Measurements from ENCODE around the gene TCAIM.

TCAIM gene, protein sequence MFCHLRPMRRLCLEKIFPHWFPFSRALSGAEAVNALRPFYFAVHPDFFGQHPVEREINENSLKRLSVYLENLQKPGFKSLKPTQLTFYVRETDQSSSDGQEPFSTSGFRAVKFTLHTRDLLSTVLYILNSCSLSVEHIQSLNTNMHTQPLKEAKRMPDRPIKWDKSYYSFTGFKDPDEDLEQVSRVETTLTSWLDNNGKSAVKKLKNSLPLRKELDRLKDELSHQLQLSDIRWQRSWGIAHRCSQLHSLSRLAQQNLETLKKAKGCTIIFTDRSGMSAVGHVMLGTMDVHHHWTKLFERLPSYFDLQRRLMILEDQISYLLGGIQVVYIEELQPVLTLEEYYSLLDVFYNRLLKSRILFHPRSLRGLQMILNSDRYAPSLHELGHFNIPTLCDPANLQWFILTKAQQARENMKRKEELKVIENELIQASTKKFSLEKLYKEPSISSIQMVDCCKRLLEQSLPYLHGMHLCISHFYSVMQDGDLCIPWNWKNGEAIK

GRCh38 chr3:44338010-44338827, at the start of gene TCAIM:
Gene TCAIM (plus strand): TSS chr3:44338766. CDS start chr3:44354783, 16,017 bp downstream.
- DNase-seq (ENCODE audit: extremely low read depth, low read depth): peak; percentile 94
- TF ChIP-seq, protein P1, sequence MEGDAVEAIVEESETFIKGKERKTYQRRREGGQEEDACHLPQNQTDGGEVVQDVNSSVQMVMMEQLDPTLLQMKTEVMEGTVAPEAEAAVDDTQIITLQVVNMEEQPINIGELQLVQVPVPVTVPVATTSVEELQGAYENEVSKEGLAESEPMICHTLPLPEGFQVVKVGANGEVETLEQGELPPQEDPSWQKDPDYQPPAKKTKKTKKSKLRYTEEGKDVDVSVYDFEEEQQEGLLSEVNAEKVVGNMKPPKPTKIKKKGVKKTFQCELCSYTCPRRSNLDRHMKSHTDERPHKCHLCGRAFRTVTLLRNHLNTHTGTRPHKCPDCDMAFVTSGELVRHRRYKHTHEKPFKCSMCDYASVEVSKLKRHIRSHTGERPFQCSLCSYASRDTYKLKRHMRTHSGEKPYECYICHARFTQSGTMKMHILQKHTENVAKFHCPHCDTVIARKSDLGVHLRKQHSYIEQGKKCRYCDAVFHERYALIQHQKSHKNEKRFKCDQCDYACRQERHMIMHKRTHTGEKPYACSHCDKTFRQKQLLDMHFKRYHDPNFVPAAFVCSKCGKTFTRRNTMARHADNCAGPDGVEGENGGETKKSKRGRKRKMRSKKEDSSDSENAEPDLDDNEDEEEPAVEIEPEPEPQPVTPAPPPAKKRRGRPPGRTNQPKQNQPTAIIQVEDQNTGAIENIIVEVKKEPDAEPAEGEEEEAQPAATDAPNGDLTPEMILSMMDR (IDR thresholded peaks at IDR 0.05; ENCODE audit: low read depth, low read length): no peak

GRCh38 chr3:44289882-44290462, 48.6 kb upstream of the TCAIM start:
- TF ChIP-seq, protein P1 (IDR thresholded peaks at IDR 0.05; ENCODE audit: low read depth, low read length): no peak
- no peak for DNase-seq (ENCODE audit: extremely low read depth, low read depth)

- DNase-seq (ENCODE audit: extremely low read depth, low read depth): no peak
- TF ChIP-seq, protein P1 (IDR thresholded peaks at IDR 0.05; ENCODE audit: low read depth, low read length): no peak
Measured at GRCh38 chr3:44292276-44292675, 46.3 kb upstream of the TCAIM start.

DNA sequence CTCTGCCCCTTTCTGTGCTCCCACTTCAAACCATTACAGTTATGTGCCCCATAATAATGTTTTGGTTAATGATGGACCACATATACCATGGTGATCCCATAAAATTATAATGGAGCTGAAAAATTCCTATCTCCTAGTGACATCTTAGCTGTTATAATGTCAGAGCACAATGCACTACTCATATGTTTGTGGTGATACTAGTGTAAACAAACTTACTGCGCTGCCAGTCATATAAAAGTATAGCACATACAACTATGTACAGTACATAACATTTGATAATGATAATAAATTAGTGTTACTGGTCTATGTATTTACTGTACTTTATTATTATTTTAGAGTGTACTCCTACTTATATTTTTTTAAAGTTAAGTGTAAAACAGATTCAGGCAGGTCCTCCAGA, 45.6 kb upstream of the TCAIM start:
- no peak for DNase-seq (ENCODE audit: extremely low read depth, low read depth)
- TF ChIP-seq, protein P1 (IDR thresholded peaks at IDR 0.05; ENCODE audit: low read depth, low read length): no peak

- DNase-seq (ENCODE audit: extremely low read depth, low read depth): no peak
- TF ChIP-seq, protein P1 (IDR thresholded peaks at IDR 0.05; ENCODE audit: low read depth, low read length): no peak
Measured at GRCh38 chr3:44297255-44297654, 41.3 kb upstream of the TCAIM start.

- no peak for DNase-seq (ENCODE audit: extremely low read depth, low read depth)
- TF ChIP-seq, protein P1 (IDR thresholded peaks at IDR 0.05; ENCODE audit: low read depth, low read length): no peak
Measured at GRCh38 chr3:44301746-44302145, 36.8 kb upstream of the TCAIM start.
